ENCODE results near the gene C16orf92. TPM values are rescaled to one million over a fixed set of nuclear protein-coding genes. Genes with fewer than 3 reads are reported as not detected.

The C16orf92 gene
- total RNA-seq, 2 donors from 2014 or later = not detected

GRCh38 chr16:29985271-29985811, 37.7 kb upstream of the C16orf92 start:
- Histone ChIP-seq H3K27me3 (replicated peaks; ENCODE audit: insufficient read depth) (no peaks in the 10 kb centered on the region), H3K4me1 (replicated peaks) (no peaks in the 10 kb centered on the region), H3K9me3 (no peaks in the 10 kb centered on the region), H3K27ac (no peak overlapping the region), H3K36me3 (peaks cover 43 to 55% of the 10 kb centered on the region in 2 donors), H3K4me3 (no peak overlapping the region)
- TF ChIP-seq POLR2AphosphoS5 (IDR thresholded peaks at IDR 0.05) (no peak), POLR2A (IDR thresholded peaks at IDR 0.05) (no peak), CTCF (IDR thresholded peaks at IDR 0.05) (no peak)
- DNase-seq (ENCODE audit: low spot score) = no peak
- 92% methylated on average over 28 of the region's 28 CpGs for WGBS
- intact Hi-C loops (cut with DNase I) = no loop called here

GRCh38 chr16:29986231-29986630, 36.8 kb upstream of the C16orf92 start:
- peaks cover 43 to 53% of the 10 kb centered on the region in 2 donors for H3K36me3 ChIP-seq
- H3K27me3 ChIP-seq (replicated peaks; ENCODE audit: insufficient read depth) = no peaks in the 10 kb centered on the region
- no peak for DNase-seq (ENCODE audit: low spot score)
- no peak overlapping the region for H3K27ac ChIP-seq
- H3K4me3 ChIP-seq = no peak overlapping the region
- 91% methylated on average over 20 of the region's 20 CpGs for WGBS
- TF ChIP-seq CTCF (IDR thresholded peaks at IDR 0.05) = no peak
- no peak for TF ChIP-seq POLR2A (IDR thresholded peaks at IDR 0.05)
- no peak for TF ChIP-seq POLR2AphosphoS5 (IDR thresholded peaks at IDR 0.05)
- no peaks in the 10 kb centered on the region for H3K4me1 ChIP-seq (replicated peaks)
- intact Hi-C loops (cut with DNase I) = no loop called here
- no peaks in the 10 kb centered on the region for H3K9me3 ChIP-seq

GRCh38 chr16:29986931-29987330, 36.1 kb upstream of the C16orf92 start:
- H3K9me3 ChIP-seq = no peaks in the 10 kb centered on the region

GRCh38 chr16:29987371-29988085, 35.5 kb upstream of the C16orf92 start:
- 93% methylated on average over 26 of the region's 35 CpGs for WGBS
- TF ChIP-seq CTCF (IDR thresholded peaks at IDR 0.05) (no peak), POLR2AphosphoS5 (IDR thresholded peaks at IDR 0.05) (no peak), POLR2A (IDR thresholded peaks at IDR 0.05) (no peak)
- H3K27ac ChIP-seq = no peak overlapping the region
- H3K4me3 ChIP-seq = no peak overlapping the region
- H3K36me3 ChIP-seq = peaks cover 43 to 48% of the 10 kb centered on the region in 2 donors
- no peaks in the 10 kb centered on the region for H3K9me3 ChIP-seq
- H3K4me1 ChIP-seq (replicated peaks) = no peaks in the 10 kb centered on the region
- intact Hi-C loops (cut with DNase I) = no loop called here
- H3K27me3 ChIP-seq (replicated peaks; ENCODE audit: insufficient read depth) = no peaks in the 10 kb centered on the region
- no peak for DNase-seq (ENCODE audit: low spot score)

More at GRCh38 chr16:29986931-29987330, 36.1 kb upstream of the C16orf92 start:
- Histone ChIP-seq H3K4me1 (replicated peaks) (no peaks in the 10 kb centered on the region), H3K27me3 (replicated peaks; ENCODE audit: insufficient read depth) (no peaks in the 10 kb centered on the region), H3K4me3 (no peak overlapping the region), H3K27ac (no peak overlapping the region), H3K36me3 (peaks cover 43 to 53% of the 10 kb centered on the region in 2 donors)
- TF ChIP-seq POLR2AphosphoS5 (IDR thresholded peaks at IDR 0.05) (no peak), CTCF (IDR thresholded peaks at IDR 0.05) (no peak), POLR2A (IDR thresholded peaks at IDR 0.05) (no peak)
- DNase-seq (ENCODE audit: low spot score) = no peak
- intact Hi-C loops (cut with DNase I) = no loop called here
- 93% methylated on average over 4 of the region's 5 CpGs for WGBS
